ENCODE results near the gene ISLR.

ISLR gene

DNA sequence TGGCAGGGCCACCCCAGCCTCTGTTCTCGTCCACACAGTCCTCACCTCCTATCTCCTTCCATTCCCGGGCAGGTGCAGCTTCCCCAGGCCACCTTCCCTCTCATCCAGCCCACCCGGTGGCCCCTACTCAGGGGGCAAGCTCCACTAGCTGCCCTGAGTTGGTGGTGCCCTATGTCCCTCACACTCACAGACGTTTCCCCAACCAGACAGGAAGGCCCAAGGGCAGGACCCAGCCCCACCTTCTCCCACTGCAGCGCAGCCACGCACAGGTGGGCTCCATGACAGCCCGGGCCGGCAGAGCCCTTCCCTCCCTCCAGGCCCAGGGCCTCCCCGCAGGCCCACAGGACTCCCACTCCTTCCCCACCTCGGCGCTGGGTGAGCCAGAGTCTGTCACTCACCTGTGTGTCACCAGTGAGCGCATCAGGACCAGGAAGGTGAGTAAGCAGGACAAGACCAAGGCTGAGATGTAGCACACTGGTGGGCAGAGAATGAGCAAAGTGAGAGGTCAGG lies 11.1 kb downstream of the ISLR start:
- no peak for DNase-seq (ENCODE audit: low spot score)
- TF ChIP-seq, protein P1, sequence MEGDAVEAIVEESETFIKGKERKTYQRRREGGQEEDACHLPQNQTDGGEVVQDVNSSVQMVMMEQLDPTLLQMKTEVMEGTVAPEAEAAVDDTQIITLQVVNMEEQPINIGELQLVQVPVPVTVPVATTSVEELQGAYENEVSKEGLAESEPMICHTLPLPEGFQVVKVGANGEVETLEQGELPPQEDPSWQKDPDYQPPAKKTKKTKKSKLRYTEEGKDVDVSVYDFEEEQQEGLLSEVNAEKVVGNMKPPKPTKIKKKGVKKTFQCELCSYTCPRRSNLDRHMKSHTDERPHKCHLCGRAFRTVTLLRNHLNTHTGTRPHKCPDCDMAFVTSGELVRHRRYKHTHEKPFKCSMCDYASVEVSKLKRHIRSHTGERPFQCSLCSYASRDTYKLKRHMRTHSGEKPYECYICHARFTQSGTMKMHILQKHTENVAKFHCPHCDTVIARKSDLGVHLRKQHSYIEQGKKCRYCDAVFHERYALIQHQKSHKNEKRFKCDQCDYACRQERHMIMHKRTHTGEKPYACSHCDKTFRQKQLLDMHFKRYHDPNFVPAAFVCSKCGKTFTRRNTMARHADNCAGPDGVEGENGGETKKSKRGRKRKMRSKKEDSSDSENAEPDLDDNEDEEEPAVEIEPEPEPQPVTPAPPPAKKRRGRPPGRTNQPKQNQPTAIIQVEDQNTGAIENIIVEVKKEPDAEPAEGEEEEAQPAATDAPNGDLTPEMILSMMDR (IDR thresholded peaks at IDR 0.05; ENCODE audit: extremely low read depth, insufficient read depth, missing control alignments): no peak
- in situ Hi-C loops (cut with MboI; ENCODE audit: low pct_unique_long_range_greater_than_20kb, low sequenced_read_pairs, unreplicated experiment): no loop called here

DNA sequence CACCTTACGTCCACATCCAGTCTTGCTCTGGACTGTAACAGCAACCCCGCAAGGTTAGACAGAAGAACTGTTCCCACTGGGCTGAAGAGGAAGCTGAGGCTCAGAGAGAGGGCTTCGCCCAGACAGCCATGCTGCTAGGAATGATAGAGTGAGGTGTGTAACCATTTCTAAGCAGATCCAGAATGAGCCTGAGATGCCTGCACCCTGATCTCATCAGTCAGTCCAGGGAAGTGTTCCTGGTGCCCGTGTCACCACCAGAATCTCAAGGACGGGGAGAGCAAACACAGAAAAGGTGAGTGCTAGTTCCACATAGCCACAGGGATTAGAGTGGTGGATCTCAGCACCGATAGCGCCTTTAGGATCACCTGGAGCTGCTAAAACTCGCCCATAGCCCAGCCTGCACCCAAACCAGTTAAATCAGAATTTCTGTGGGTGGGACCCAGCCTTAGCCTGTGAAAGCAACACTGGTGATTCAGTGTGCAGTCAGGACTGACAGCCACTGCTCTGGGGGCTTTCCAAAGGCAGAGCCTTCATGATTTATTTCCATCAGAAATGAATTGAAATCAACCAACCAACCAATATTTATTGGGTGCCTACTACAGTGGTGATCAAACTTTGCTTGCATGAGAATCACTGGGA lies 12.3 kb downstream of the ISLR start:
- in situ Hi-C loops (cut with MboI; ENCODE audit: low pct_unique_long_range_greater_than_20kb, low sequenced_read_pairs, unreplicated experiment): no loop called here
- TF ChIP-seq, protein P1 (IDR thresholded peaks at IDR 0.05; ENCODE audit: extremely low read depth, insufficient read depth, missing control alignments): no peak
- DNase-seq (ENCODE audit: low spot score): no peak

DNA sequence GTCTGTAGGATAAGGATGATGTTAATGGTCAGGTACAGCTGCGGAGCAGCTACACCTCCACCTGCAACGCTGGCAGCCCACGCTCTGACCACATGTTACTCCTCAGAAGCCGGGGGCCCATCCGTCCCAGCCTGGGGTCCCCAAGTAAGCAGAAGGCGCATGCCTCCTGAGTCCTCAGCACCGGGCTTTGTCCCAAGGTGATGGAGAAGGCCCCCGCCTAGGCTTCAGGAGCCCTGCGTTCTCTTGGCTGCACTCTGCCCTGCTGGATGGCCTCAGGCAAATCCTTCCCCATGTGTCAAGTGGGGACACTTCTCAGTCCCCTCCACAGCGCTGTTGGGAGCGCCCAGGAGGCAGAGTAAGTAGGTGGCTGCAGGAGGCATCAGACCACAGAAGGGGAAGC lies 14.7 kb downstream of the ISLR start:
- DNase-seq (ENCODE audit: low spot score): no peak
- in situ Hi-C loops (cut with MboI; ENCODE audit: low pct_unique_long_range_greater_than_20kb, low sequenced_read_pairs, unreplicated experiment): no loop called here
- TF ChIP-seq, protein P1 (IDR thresholded peaks at IDR 0.05; ENCODE audit: extremely low read depth, insufficient read depth, missing control alignments): no peak

DNA sequence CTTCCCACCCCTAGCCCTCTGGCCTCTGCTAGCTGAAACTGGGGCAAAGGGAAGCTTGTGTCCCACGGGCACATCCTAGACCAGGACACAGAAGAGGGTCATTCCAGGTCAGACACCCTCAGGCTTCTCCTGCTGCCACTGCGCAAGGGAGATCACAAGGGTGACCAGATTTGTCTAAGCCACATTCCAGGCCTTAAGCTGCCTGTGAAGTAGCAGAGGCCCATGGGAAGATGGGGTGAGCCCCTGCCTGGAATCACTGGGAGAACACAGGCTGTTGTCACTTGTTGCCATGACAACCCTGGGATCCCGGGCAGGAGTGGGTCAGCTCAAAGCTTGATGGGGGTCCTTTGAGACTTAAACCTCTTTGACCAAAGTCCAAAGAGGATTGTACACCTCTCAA lies 18.3 kb downstream of the ISLR start:
- DNase-seq (ENCODE audit: low spot score): no peak
- in situ Hi-C loops (cut with MboI; ENCODE audit: low pct_unique_long_range_greater_than_20kb, low sequenced_read_pairs, unreplicated experiment): no loop called here
- TF ChIP-seq, protein P1 (IDR thresholded peaks at IDR 0.05; ENCODE audit: extremely low read depth, insufficient read depth, missing control alignments): no peak

DNA sequence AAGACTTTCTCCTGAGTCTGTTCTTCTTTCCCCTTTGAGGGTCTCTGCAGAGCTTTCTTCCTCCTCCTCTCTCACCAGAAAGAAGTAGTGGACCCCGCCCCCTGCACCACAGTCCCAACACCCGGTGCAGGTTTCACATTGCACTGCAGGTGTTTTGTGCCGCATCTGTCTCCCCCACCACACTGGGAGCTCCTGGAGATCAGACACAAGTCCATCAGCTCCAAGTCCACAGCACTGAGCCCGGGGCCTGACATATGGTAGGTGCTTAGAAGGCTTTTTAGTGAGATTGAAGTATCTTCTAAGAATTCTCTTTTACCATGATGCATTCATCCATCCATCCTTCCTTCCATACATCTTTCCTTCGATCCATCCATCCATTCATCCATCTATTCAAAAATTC lies 19.2 kb downstream of the ISLR start:
- no peak for DNase-seq (ENCODE audit: low spot score)
- in situ Hi-C loops (cut with MboI; ENCODE audit: low pct_unique_long_range_greater_than_20kb, low sequenced_read_pairs, unreplicated experiment): no loop called here
- TF ChIP-seq, protein P1 (IDR thresholded peaks at IDR 0.05; ENCODE audit: extremely low read depth, insufficient read depth, missing control alignments): no peak

DNA sequence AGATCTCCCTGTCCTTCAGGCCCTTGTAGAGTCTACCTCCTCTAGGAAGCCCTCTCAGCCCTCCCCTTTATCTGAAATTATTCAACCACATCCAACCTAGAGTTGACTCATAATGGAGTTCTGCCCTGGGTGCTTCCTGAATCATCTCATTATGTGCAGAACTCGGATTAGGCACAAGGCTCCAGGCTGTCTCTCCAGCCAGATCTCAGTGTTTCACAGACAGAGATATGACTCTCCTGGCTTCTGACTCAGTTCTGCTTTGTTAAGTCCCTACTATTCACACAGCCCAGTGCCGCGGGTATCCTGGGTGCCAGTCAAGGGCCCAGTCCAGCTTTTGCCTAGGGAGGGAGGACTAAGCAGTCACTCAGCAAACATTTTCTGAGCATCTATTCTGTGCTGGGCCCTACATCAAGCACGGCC lies 19.8 kb downstream of the ISLR start:
- in situ Hi-C loops (cut with MboI; ENCODE audit: low pct_unique_long_range_greater_than_20kb, low sequenced_read_pairs, unreplicated experiment): no loop called here
- DNase-seq (ENCODE audit: low spot score): no peak
- TF ChIP-seq, protein P1 (IDR thresholded peaks at IDR 0.05; ENCODE audit: extremely low read depth, insufficient read depth, missing control alignments): no peak
